Heart left ventricle (tissue), 13 donors: ENCODE data around the gene GIPC1.

Experiments used
- CTCF ChIP-seq, 12 donors: fragments of 200-600 bp; sonication (generic) in 4 of 12; IDR thresholded peaks; one replicate each; pipeline versions ENCODE4 v1.5.0 to v1.8.0; 2018 to 2022; ENCODE audit warnings: antibody characterized with exemption in 12 of 12, mild to moderate bottlenecking in 5 of 12
- POLR2A ChIP-seq, 2 donors: fragments of 450-650 bp; IDR thresholded peaks; one replicate each; pipeline ENCODE4 v1.6.1; 2017; ENCODE audit warnings: antibody characterized with exemption in 2 of 2, mild to moderate bottlenecking in 2 of 2, moderate library complexity in 2 of 2
- donor health status: ischemic (EF 13 %, LVEDD 7.1; RV severe dilation, severe dysfunction).
- donor health status: DM: no; HTN: yes; CAD: no.
- donor health status: DM: no; HTN: no; CAD: no.
- donor health status: ischemic (EF 25% LVEDD 6.9; RV normal size, moderate dysfunction).
- donor health status: ischemic (EF 25% LVEDD 5.7; RV mildly dilated, moderate dysfunction).
- donor health status: ischemic (EF 35%, LVEDD 5.7; RV mildly dilated, moderate dysfunction).
- donor health status: nonischemic (EF 11% LVEDD 7.7; RV severe dilation, severe dysfunction).
- donor health status: DM: yes; HTN: yes; CAD: no.
- donor health status: PGD.
- donor health status: ischemic (EF 29% LVEDD 5.4; RV normal size, mild dysfunction).
- donor health status: nonischemic (EF 23%, LVEDD 6.1; RV moderate dilation, normal function).

- no peak for TF ChIP-seq POLR2A (IDR thresholded peaks at IDR 0.05)
- TF ChIP-seq CTCF (IDR thresholded peaks at IDR 0.05): no peak
These were observed 30.5 kb upstream of the GIPC1 start for GRCh38 chr19:14526423-14526822.
